ENCODE results near the gene CREB3L1.

GRCh38 chr11:46286789-46287188 lies 9.3 kb downstream of the CREB3L1 start:
- TF ChIP-seq CTCF (IDR thresholded peaks at IDR 0.05) (no peak), EZH2 (IDR thresholded peaks at IDR 0.05) (no peak), EZH2phosphoT487 (IDR thresholded peaks at IDR 0.05) (no peak)
